Fibroblast of skin of left biceps (primary cell): ENCODE measurements around the gene MAPK8.

ENCODE experiments used
- DNase-seq, 2 experiments: peaks; one replicate each; pipeline ENCODE4 v3.0.0-alpha.2; 2013; ENCODE audit warnings: low read depth in 2 of 2

Gene MAPK8

DNA sequence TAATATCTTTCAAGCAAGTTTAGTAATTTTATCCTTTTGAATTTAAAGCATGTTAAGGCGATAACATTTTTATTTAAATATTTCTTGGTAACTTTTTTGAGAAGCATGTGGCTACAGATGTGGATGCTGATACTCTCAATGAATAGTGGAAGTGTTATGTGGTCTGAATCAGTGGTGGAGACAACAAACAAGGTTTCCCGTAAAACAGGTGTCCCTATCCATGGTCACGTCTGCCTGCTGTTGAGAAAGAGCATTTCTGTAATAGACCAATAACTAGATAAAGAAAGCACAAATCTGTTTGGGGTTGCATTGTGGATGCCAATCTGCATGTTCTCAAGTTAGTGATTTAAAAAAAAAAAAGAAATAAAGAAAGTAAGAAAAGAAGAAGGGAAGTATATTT lies 13.9 kb upstream of the MAPK8 start:
- DNase-seq = no peak

DNA sequence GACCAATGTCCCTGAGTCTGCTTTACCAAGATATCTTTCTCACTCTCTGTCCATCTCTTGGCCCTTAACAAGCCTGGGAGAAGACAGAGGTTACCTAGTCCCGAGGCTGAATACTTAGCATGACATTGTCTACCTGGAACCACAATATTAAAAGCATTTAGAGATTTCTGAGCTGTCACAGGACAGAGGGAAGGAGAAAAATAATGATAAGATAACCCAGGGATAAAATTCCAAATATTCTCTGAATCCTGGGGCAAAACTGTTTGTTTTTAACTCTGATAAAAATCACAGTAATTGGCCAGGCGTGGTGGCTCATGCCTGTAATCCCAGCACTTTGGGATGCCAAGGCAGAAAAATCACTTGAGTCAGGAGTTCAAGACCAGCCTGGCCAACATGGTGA lies 12.0 kb upstream of the MAPK8 start:
- no peak for DNase-seq

DNA sequence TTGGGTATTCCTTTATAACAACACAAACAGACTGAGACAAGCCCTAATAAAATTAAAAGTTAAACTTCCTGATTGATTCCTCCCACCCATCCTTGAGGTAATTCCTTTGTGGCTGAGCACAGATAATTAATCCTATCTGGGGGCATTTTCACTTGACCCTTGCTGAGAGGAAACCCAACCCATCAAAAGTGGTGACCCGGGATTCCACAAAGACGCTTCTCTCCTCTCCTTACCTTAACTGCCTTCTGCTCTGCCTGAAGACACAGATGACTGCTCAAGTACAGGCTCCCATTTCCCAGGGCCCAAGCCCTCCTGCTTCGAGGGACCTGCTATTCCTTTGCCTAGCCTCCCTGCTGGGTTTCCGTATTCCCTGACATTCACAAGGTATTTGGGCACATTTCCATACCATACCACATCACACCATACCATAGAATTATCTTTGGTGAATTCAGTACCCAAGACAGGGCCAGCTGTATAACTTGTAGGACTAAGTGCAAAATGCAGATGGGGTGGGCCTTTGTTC lies 9.8 kb upstream of the MAPK8 start:
- no peak for DNase-seq

DNA sequence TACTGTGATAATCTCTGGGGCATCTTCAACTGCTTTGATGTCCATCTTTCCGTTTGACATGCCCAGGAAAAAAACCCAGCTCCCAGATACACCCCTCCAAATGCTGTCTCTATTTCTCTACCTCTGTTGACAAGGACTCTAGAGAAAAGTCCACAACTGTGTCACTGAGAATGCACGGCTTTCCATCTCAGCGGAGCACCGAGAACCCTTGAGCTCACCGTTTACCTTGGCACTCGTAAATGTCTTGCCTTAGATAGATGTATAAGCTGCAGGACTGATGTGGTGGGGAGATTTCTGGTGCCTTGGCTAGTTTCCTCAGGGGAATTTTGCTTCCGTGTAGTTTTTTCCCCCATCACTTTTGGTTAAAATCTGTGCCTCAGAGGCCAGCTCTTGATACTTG lies 7.4 kb upstream of the MAPK8 start:
- no peak for DNase-seq

DNA sequence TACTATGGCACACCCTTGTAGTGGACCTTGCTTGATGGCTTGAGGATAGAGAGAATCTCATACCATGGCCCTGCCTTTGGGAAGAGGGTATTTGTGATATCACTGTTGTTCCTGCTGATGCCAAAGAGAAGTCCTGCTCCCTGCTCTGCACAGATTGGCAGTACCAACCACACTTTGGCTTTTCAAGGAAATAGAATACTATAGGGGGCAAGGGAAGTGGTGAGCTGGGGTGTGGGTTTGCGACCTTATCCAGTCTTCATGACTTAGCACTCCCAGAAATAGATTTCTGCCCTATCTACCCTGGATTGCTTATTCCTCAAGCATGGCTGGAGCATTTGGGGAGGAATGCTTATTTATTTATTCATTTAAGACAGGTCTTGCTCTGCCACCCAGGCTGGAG lies 6.8 kb upstream of the MAPK8 start:
- DNase-seq = no peak

DNA sequence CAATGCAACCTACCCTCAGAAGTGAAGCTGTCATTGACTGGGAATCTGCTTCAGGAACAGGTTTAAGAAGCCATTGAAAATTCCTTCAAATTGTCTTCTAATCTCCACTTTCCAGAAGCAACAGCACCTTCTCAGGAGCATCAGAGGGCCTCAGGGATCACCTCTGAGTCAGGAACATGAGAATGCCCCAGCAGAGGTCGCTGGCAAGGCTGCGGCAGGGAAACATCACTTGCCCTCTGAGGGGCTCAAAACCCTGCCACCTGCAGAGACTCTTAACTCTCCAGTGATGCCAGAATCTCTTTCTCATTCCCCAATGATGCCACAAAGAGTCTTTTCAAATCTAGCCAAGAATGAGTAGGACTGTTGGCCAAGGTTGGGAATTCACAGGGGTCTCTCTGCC lies 5.9 kb upstream of the MAPK8 start:
- DNase-seq = no peak

DNA sequence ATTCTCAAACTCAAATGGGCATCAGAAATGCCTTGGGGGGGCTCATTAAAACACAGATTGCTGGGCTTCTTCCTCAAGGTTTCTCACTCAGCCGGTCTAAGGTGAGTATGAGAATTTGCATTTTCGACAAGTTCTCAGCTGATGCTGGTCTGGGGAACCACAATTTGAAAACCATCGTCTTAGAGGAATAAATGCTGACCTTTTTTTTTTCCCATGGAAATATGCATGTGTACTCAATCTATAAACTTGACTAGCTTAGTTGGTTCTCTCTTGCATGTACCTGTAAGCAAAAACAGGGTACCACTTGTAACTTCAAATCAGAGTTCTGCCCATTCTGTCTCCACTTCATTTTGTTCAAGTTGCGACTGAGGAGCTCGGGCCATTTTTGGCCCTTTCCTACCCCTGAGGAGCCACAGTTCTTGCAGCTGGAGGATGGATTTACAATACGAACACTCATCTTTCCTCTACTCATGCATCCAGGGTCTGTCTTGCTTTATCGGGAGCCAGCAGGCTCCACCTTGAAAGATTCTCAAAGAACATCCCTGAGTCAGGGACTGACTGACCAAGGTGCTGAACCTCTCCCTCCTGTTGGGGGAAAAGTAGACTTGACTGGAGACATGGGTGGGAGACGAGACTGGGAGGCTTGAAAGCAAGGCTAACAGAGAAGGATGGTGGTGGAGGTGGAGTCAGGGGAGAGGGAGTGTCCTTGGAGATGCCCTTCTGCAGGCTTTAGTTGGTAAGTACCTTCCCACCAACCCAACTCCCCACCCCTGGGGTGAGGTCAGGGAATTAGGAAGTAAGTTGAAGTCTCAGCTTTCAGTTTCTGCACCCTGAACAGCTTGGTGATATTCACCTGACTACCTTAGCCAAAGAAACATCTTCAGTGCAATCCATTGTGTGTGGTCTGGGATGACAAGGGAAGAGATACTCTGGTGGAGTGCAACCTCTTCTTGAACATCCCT lies 3.7 kb upstream of the MAPK8 start:
- DNase-seq = no peak

DNA sequence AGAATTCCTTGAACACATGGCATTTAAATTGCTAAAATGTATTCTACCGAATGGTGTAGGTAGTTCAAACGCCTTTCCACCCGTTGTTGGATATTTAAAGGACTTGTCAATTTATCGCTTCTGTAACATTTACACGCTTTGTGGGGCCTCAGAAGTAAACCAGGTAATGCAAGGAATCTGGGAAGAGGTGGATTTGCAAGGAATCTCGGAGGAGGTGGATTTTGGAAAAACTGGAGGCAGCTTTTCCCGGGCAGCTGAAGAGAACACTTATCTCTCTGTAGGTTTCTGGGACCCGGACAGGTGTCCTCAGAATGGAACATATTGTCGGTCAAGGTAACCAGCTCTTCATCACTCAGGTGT lies 592 bp upstream of the MAPK8 start:
- no peak for DNase-seq

DNA sequence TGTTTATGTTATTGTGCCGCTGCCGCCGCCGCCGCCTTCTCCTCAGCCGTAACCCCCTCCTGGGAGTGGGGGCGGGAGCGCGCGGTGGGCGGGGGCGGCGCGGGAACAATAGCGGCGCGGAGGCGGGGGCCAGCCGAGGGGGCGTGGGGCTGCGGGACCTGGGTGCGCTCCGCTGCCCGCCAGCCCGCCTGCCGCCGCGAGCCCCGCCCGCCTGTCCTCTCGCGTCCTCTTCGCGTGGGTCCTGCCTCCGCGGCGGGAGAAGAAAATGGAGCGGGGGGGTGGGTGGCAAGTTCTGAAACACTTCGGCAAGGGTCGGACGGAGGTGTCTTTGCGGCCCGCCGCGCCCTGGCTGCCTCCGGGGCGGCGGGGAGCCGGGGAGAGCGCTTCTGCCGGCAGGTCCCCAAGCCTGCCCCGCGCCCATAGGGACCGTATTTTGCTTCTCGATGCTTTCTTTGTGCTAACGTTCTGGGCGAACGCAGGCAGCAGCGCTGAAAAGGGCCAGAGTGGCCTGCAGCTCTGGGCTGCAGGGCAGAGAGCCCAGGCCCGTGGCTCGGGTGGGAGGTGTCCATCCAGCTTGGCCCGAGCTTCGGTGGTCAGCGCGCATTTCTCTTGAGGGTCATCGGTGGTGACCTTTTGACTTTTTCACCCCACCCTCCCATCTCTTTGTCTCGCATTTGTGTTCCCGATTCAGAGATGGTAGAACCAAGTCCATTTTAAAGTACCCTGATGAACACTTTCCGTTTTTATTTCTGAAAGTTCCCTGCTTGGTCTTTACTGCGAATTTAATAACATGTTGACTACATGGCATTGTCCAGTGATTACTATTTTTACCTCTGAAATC lies 613 bp downstream of the MAPK8 start:
- no peak for DNase-seq

DNA sequence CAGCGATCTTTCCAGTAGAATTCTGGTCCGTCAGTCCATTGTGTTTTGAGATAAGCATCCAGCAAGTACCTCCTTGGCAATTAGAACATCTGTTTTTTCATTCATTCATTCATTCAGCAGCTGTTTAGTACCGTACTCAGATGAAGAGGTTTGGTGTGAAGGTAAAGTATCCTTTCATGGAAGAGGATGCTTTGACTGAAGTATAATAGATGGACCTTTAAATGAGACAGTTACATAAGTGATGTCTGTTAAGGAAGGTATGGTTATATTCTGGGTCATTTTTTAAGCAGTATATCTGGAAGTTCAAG lies 1.2 kb downstream of the MAPK8 start:
- no peak for DNase-seq

DNA sequence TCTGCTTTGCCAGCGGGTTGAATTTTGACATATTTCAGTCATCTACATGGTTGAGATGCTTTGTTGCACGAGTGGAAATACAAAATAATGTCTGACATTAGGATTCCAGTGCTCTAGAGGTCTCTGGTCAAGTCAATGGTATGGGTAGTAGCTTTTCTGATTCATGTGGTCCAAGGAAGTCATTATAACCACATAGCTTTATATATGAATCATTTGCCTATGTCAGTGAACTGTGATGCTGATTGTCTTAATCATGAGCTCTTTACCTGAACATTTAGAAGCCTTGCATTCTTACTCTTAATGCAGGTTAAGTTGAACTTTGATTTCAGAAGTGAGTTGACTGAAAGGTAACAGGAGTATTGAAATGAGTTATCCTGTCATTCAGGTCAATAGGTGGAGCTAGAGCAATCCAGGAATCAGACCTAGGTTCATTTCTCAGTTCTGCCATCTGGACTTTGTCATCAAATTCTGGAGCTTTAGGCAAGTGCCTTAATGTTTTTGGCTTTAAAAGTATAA lies 3.3 kb downstream of the MAPK8 start:
- DNase-seq = peak in 1 of 2 experiments; percentile 17

DNA sequence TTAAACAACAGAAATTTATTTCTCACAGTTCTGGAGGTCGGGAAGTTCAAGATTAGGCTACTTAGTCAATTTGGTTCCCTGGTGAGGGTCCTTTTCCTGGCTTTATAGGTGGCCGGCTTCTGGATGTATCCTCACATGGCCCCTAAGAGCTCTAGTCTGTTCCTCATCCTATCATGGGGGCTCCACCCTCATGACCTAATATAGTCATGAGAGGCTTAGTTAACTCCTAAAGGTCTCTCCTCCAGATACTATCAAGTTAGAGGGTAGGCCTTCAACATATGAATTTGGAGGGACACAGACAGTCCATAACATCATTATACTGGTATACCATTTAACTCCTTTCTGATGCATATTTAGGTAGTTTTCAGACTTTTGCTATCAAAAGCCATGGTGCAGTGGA lies 7.6 kb downstream of the MAPK8 start:
- DNase-seq = no peak

DNA sequence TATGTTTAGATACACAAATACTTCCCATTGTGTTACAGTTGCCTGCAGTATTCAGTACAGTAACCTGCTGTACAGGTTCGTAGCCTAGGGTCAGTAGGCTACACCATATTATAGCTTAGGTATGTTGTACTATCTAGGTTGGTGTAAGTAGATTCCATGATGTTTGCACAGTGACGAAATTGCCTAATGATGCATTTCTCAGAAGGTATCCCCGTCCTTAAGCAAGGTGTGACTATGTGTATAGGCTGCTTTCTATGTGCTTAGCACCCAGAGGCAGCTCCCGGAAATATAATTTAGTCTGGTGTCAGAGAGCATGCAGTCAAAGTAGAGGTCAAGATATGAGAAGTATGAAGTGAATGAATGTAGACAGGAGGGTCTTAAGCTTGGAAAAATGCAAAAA lies 9.8 kb downstream of the MAPK8 start:
- DNase-seq = no peak

DNA sequence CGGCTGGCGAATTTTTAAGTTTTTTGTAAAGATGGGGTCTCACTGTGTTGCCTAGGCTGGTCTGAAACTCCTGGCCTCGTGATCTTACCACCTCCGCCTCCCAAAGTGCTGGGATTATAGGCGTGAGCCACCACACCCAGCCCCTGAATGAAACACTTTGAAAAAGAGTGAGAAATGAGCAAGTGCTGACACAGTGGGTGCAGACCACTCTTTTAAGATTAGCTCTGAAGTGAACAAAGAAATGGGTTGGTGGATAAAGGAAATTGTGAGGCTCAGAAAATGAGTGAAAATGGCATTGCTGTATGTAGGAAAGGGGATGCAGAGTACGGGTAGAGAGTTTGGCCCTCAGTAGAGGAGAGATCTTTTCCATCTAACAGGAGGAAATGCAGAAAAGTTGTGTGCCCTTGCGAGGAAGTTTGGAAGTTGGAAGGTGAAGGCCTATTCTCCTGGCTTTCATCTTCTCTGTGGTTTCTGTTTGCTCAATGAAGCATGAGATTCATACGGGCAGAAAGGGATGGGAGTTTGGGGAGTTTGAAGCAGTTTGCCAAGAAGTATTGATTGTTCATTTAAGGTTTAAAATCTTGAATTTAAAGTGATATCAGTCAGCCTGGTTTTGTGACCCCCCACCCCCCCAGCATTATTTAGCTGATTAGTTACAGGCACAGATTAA lies 11.0 kb downstream of the MAPK8 start:
- DNase-seq = no peak

DNA sequence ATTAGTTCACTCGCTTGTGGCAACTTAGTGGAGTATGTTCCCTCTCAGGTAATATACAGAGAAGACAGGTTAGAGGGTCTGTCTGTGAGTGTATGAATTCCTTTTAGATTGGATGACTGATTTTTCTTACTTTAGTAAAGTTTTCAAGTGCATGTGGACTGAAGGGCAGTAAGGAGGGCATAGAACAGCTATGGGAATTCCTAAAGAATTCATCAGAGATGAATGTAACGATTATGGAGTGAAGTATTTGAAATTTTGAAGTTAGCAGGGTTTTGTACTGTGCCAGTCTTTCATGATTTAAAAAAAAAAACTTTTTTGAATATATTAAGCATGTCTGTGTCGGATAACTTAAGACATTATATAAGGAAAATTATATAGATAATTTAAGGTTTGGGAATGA lies 15.5 kb downstream of the MAPK8 start:
- DNase-seq = no peak

DNA sequence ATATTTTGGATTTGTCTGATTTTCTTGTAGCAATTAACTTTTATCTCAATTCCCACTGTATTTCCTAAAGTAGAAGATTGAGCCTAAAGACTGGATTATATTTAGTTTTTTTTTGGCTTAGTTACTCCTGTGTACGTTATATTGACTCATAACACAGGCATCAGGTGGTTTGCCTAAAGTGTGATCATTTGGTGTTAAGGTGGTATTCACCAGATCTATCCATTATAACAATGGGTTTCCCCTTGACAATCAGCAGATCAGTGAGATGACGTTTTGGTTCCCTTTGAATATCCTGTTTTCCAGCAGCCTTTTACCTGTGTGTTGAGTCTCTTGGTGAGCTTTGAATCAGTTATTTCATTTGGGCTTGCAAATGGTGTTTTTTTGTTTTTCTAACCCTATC lies 18.1 kb downstream of the MAPK8 start:
- no peak for DNase-seq

DNA sequence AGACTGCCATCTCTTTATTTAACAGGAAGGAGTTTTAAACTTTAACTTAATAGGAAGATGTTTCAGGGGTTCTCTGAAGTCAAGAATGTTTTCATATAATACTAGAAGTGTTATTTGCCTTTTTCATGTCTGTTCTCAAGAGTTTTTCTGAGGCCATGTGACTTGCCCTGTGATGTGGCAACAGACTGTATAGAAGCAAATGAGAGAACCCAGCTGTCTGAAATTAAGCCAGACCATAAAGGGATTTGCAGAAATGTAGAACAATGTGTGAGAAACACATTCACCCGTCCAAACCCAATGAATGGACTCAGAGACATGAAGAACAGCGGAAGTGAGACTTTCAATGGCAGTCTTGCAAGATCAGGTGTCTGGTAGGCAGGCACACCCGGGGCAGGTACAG lies 23.8 kb downstream of the MAPK8 start:
- peak in 1 of 2 experiments; percentile 16 for DNase-seq

DNA sequence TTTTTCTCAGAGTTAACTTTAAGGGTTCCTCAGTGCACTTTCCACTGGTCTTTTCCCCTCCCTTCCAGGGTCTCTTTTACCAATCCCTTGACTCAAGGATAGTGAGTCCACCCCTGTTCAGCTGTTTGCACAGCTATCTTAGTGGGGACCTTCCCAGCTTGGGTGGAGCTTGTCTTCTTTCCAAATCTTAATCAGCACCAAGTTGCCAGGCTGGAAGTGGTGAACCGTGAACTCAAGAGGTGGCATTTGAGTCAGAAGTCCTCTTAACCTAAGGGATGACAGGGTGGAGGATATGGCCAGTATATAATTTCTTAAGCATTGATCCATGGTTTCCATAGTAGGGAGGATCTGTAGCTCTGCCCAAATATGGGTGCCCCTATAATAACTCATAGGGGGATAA lies 25.0 kb downstream of the MAPK8 start:
- DNase-seq = no peak

DNA sequence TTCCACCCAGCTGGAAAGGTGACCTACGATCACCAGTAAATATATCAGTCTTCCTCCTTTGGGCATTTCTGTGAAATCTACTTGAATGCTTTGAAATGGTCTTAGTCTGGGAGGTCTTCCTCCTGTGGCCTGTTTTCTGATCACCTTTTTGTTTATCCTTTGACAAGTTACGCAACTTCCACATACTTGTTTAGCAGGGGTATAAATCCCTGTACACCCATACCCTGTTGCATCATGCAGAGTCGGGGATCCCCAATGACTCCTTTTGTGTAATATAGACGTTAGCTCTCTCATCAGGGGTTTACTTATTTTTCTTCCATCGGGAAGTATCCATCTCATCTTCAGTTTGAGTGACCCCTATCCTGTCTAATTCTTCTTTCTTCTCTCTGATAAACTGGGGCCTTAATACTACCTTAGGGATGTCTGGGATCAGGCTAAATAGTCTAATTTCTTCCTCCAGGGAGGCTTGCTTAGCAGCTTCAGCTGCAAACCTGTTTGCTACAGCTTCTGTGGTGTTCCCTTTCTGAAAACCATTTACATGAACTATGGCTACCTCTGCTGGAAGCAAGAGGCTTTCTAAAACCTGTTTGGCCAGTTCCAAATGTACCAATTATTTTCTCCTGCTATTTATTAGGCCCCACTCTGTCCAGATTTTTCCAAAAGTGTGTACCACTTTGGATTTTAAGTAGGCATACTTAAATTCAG lies 25.8 kb downstream of the MAPK8 start:
- no peak for DNase-seq

DNA sequence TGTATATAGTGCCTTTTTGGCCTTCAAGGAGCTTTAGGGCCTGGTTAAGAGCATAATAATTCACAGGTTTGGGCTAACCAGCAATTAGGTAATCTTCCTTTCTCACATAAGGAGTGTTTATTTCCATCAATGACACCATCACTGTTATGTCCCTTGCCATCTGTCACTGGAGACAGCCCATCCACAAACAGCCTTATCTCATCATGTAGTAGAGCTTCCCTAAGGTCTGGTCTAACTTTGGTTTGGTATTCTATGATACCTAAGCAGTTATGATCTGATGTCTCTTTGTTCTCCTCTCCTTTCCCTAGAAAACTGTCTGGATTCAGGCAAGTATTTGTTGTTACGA lies 26.4 kb downstream of the MAPK8 start:
- no peak for DNase-seq

DNA sequence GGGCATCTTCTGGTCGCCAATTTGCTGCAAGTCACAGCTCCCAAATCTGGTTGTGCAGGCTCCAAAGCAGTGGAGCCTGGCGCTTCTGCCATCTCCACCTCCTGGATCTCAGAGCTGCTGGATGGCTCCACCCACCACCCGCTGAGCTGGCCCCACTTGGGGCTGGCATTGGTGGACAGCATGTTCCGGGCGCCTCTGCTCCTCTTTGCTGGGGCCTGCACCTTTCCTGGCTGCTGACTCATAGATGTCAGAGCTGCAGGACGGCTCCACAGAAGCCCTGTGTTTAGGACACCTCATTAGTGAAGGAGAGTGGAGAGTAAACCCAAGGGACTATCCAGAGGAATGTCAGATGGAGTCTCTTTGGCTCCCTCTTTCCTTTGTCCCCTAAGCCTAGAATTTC lies 27.4 kb downstream of the MAPK8 start:
- DNase-seq = no peak

DNA sequence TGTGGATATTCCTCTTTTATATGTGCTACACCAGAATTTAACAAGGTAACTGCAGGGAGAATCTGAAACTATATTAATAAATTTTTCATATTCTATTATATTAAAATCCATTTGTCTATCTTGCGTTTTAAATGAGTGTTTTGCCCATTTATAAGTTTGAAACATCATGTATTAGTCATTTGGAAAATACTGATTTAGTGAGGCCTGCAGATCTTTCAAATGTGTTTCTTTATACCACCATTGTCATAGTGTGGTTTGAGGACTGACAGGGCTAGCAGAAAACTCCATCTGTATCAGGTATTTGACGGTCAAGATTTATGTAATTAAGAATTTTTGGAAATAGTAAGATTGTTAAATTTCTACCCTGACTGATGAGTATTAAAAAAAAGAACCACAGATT lies 29.3 kb downstream of the MAPK8 start:
- no peak for DNase-seq
